GM23338 (cell line): ENCODE results near the gene PPARD. TPM values are rescaled to one million over a fixed set of nuclear protein-coding genes. Genes with fewer than 3 reads are reported as not detected.

Experiments
- ATAC-seq: fragments of 200-7000 bp; cut with Tn5 transposase; 3 replicates; pipeline ENCODE4 v1.9.1; 2020
- DNase-seq: peaks from one replicate; pipeline ENCODE4 v3.0.0-alpha.2; 2015; ENCODE audit warnings: low spot score
- H2AFZ ChIP-seq: fragments of 200-600 bp; sonication (generic); 2 replicates; pipeline ENCODE4 v1.8.0; 2016; ENCODE audit warnings: antibody characterized with exemption, mild to moderate bottlenecking, moderate library complexity
- H3F3A ChIP-seq: fragments of 200-600 bp; sonication (generic); replicated peaks from 2 replicates; pipeline ENCODE4 v1.8.0; 2017; ENCODE audit warnings: antibody characterized with exemption, mixed run types, low read depth
- H3K27ac ChIP-seq: fragments of 200-600 bp; sonication (generic); 2 replicates; pipeline ENCODE4 v1.6.1; 2016; ENCODE audit warnings: low read depth
- H3K27me3 ChIP-seq: fragments of 200-600 bp; sonication (generic); 2 replicates; pipeline ENCODE4 v1.8.0; 2016; ENCODE audit warnings: mild to moderate bottlenecking, mixed run types, moderate library complexity; ENCODE audit not compliant: insufficient read depth
- H3K36me3 ChIP-seq: fragments of 200-600 bp; sonication (generic); 2 replicates; pipeline ENCODE4 v1.8.0; 2016; ENCODE audit warnings: mild to moderate bottlenecking; ENCODE audit not compliant: insufficient read depth
- H3K4me1 ChIP-seq: fragments of 200-600 bp; sonication (generic); 2 replicates; pipeline ENCODE4 v1.8.0; 2016; ENCODE audit warnings: mild to moderate bottlenecking, moderate library complexity; ENCODE audit not compliant: insufficient read depth
- H3K4me2 ChIP-seq: fragments of 200-600 bp; sonication (generic); 2 replicates; pipeline ENCODE4 v1.7.1; 2017; ENCODE audit warnings: mixed run types
- H3K4me3 ChIP-seq: fragments of 200-600 bp; sonication (generic); 2 replicates; pipeline ENCODE4 v1.6.1; 2016; ENCODE audit warnings: mixed run types
- H3K79me2 ChIP-seq: fragments of 200-600 bp; sonication (generic); replicated peaks from 2 replicates; pipeline ENCODE4 v1.8.0; 2017; ENCODE audit warnings: mild to moderate bottlenecking; ENCODE audit not compliant: insufficient read depth
- H3K9me2 ChIP-seq: fragments of 200-600 bp; sonication (generic); 2 replicates; pipeline ENCODE4 v1.8.0; 2017; ENCODE audit not compliant: insufficient read depth
- H4K20me1 ChIP-seq: fragments of 200-600 bp; sonication (generic); replicated peaks from 2 replicates; pipeline ENCODE4 v1.8.0; 2017; ENCODE audit warnings: mild to moderate bottlenecking; ENCODE audit not compliant: insufficient read depth
- H3K27ac Mint-ChIP-seq: 2 replicates; pipeline ENCODE4 v1.8.0; 2020; ENCODE audit warnings: inconsistent platforms, mild to moderate bottlenecking, moderate library complexity, mixed read lengths
- H3K27me3 Mint-ChIP-seq: 3 replicates; pipeline ENCODE4 v1.8.0; 2022; ENCODE audit warnings: low read depth, mild to moderate bottlenecking, moderate library complexity, mixed read lengths, inconsistent platforms; ENCODE audit not compliant: insufficient read depth, poor library complexity
- H3K36me3 Mint-ChIP-seq: 3 replicates; pipeline ENCODE4 v1.8.0; 2021; ENCODE audit warnings: low read depth, mild to moderate bottlenecking, inconsistent platforms, moderate library complexity, mixed read lengths
- H3K4me1 Mint-ChIP-seq: 3 replicates; pipeline ENCODE4 v1.8.0; 2020; ENCODE audit warnings: mild to moderate bottlenecking, inconsistent platforms, mixed read lengths
- H3K4me3 Mint-ChIP-seq: 3 replicates; pipeline ENCODE4 v1.8.0; 2021; ENCODE audit warnings: moderate library complexity, mild to moderate bottlenecking, inconsistent platforms, mixed read lengths
- H3K9me3 Mint-ChIP-seq: 3 replicates; pipeline ENCODE4 v1.8.0; 2020; ENCODE audit warnings: moderate library complexity, mild to moderate bottlenecking, inconsistent platforms, mixed read lengths
- CREB1 ChIP-seq: fragments of 250-450 bp; sonication (Bioruptor Pico); IDR thresholded peaks from 2 replicates; pipeline ENCODE4 v1.5.0; 2020; ENCODE audit warnings: low read depth, mild to moderate bottlenecking, moderate library complexity
- CTCF ChIP-seq, 2 experiments: fragments of 200-600 bp in 1 of 2; sonication (generic) in 1 of 2; conservative IDR thresholded peaks; 2 replicates each; pipeline versions ENCODE4 v1.5.1 to v1.6.1; 2016 to 2017; ENCODE audit warnings: antibody characterized with exemption in 2 of 2, low read depth in 2 of 2, mild to moderate bottlenecking in 2 of 2, moderate library complexity in 1 of 2
- ETS1 ChIP-seq: IDR thresholded peaks from 2 replicates; pipeline ENCODE4 v1.6.1; 2016; ENCODE audit warnings: antibody characterized with exemption
- EZH2 ChIP-seq: fragments of 200-600 bp; sonication (generic); IDR thresholded peaks from one replicate; pipeline ENCODE4 v1.8.0; 2017; ENCODE audit warnings: antibody characterized with exemption, mild to moderate bottlenecking, low read depth; ENCODE audit not compliant: unreplicated experiment
- EZH2phosphoT487 ChIP-seq: fragments of 200-600 bp; sonication (generic); IDR thresholded peaks from one replicate; pipeline ENCODE4 v1.8.1; 2018; ENCODE audit warnings: antibody characterized with exemption; ENCODE audit not compliant: unreplicated experiment
- JUNB ChIP-seq: IDR thresholded peaks from one replicate; pipeline ENCODE4 v1.6.1; 2016; ENCODE audit warnings: antibody characterized with exemption; ENCODE audit not compliant: unreplicated experiment
- NANOG ChIP-seq: IDR thresholded peaks from 2 replicates; pipeline ENCODE4 v1.6.1; 2016; ENCODE audit warnings: antibody characterized with exemption, borderline replicate concordance
- POLR2AphosphoS5 ChIP-seq: IDR thresholded peaks from 2 replicates; pipeline ENCODE4 v1.6.1; 2016; ENCODE audit warnings: antibody characterized with exemption, low read depth
- STAT1 ChIP-seq: IDR thresholded peaks from one replicate; pipeline ENCODE4 v1.6.1; 2016; ENCODE audit warnings: antibody characterized with exemption; ENCODE audit not compliant: unreplicated experiment
- ZNF114 ChIP-seq: fragments of 250-450 bp; sonication (Bioruptor Pico); IDR thresholded peaks from 2 replicates; pipeline ENCODE4 v1.5.0; 2020; ENCODE audit warnings: mild to moderate bottlenecking, moderate library complexity
- ZNF331 ChIP-seq: fragments of 250-450 bp; sonication (Bioruptor Pico); IDR thresholded peaks from 2 replicates; pipeline ENCODE4 v1.5.0; 2020; ENCODE audit warnings: low read depth, mild to moderate bottlenecking, moderate library complexity
- ZNF462 ChIP-seq: fragments of 250-450 bp; sonication (Bioruptor Pico); IDR thresholded peaks from 2 replicates; pipeline ENCODE4 v1.5.0; 2020; ENCODE audit warnings: mild to moderate bottlenecking, moderate library complexity
- polyA plus RNA-seq: library from polyadenylated mRNA; unstranded; fragments of >200 nt; fragmentation: Nextera tagmentation; extraction: Ambion mirVana; gene quantifications from 2 replicates; pipeline ENCODE4 v1.2.1, GENCODE V29; 2016
- total RNA-seq: library from RNA; depleted of rRNA; stranded (reverse); fragments of >200 nt; shearing (Covaris generic); gene quantifications from 2 replicates; pipeline ENCODE4 v1.2.3, GENCODE V29; 2014

Gene PPARD
- total and polyA plus RNA-seq, 2 experiments from 2014 or later: 5.1 to 9.7 TPM

- no peaks in the 10 kb centered on the region for H3F3A ChIP-seq
- Mint-ChIP-seq H3K36me3 (peaks cover 18% of the 10 kb centered on the region), H3K27ac (peak overlapping the region; percentile 74; the same call in 1 of the 2 replicates), H3K27me3 (no peaks in the 10 kb centered on the region), H3K4me3 (no peak overlapping the region; the same call in 2 of the 3 replicates), H3K9me3 (no peaks in the 10 kb centered on the region), H3K4me1 (peaks cover 38% of the 10 kb centered on the region)
- H3K27me3 ChIP-seq: no peaks in the 10 kb centered on the region
- H3K27ac ChIP-seq: no peak overlapping the region
- H3K4me3 ChIP-seq: no peak overlapping the region
- peaks cover 26% of the 10 kb centered on the region for H3K4me1 ChIP-seq
- H3K4me2 ChIP-seq: no peak overlapping the region
- no peaks in the 10 kb centered on the region for H3K9me2 ChIP-seq
- no peaks in the 10 kb centered on the region for H3K36me3 ChIP-seq
- DNase-seq: no peak
- no peak for TF ChIP-seq EZH2phosphoT487
- no peak for TF ChIP-seq STAT1
- no peak for ATAC-seq
- H3K79me2 ChIP-seq: 0 out of 2 replicates have a peak, but pooled peaks cover 3% of the 10 kb centered on the region
- no peak overlapping the region for H2AFZ ChIP-seq
- no peaks in the 10 kb centered on the region; the same call in 1 of the 2 replicates for H4K20me1 ChIP-seq
Observed at GRCh38 chr6:35359346-35359743, 17.0 kb downstream of the PPARD start.

- no peaks in the 10 kb centered on the region for H3K9me2 ChIP-seq
- peak; percentile 15 for ATAC-seq
- H3K27ac ChIP-seq: peak overlapping the region; percentile 48
- H3K4me2 ChIP-seq: no peak overlapping the region
- Mint-ChIP-seq H3K27ac (peak overlapping the region; percentile 93), H3K4me1 (peaks cover 38% of the 10 kb centered on the region), H3K27me3 (peaks cover 1% of the 10 kb centered on the region), H3K4me3 (no peak overlapping the region; the same call in 2 of the 3 replicates), H3K9me3 (no peaks in the 10 kb centered on the region), H3K36me3 (peaks cover 14% of the 10 kb centered on the region)
- no peak overlapping the region for H2AFZ ChIP-seq
- no peak for DNase-seq
- H3K36me3 ChIP-seq: no peaks in the 10 kb centered on the region
- no peaks in the 10 kb centered on the region for H3K27me3 ChIP-seq
- no peaks in the 10 kb centered on the region for H3F3A ChIP-seq
- H3K79me2 ChIP-seq: 0 out of 2 replicates have a peak, but pooled peaks cover 3% of the 10 kb centered on the region
- peaks cover 26% of the 10 kb centered on the region for H3K4me1 ChIP-seq
- H3K4me3 ChIP-seq: no peak overlapping the region
- H4K20me1 ChIP-seq: no peaks in the 10 kb centered on the region; the same call in 1 of the 2 replicates
- TF ChIP-seq ETS1: no peak
- TF ChIP-seq ZNF114 (CRISPR knock-in tag): no peak
- no peak for TF ChIP-seq CREB1
- no peak for TF ChIP-seq JUNB
- TF ChIP-seq ZNF331 (CRISPR knock-in tag): no peak
- no peak for TF ChIP-seq NANOG
- no peak for TF ChIP-seq POLR2AphosphoS5
- TF ChIP-seq EZH2: no peak
- no peak for TF ChIP-seq EZH2phosphoT487
- no peak for TF ChIP-seq ZNF462 (CRISPR knock-in tag)
- no peak for TF ChIP-seq CTCF (conservative IDR thresholded peaks at IDR 0.05; ENCODE audit: low read depth in 2 of 2)
- no peak for TF ChIP-seq STAT1
Observed at GRCh38 chr6:35359744-35360348, 17.5 kb downstream of the PPARD start.
